Activated B cell treated with CpG ODN at 0.5 μM for 24 hours (primary cell): ENCODE measurements around the gene G0S2. TPM values are rescaled to one million over a fixed set of nuclear protein-coding genes. Genes with fewer than 3 reads are reported as not detected.

ENCODE experiments used
- ATAC-seq: fragments of 200-7000 bp; cut with Tn5 transposase; one replicate; pipeline ENCODE4 v1.10.0; 2021; ENCODE audit warnings: low read depth, mild to moderate bottlenecking, moderate library complexity
- CTCF ChIA-PET: fragments of 350-600 bp; sonication (Branson Sonifier 250); formaldehyde crosslinking; loops from one replicate; lab custom pipeline; 2021; ENCODE audit warnings: antibody characterized with exemption; lab: Charles Lee
- POLR2A ChIA-PET: fragments of 350-600 bp; sonication (Branson Sonifier 250); formaldehyde crosslinking; loops from one replicate; lab custom pipeline; 2021; ENCODE audit warnings: antibody characterized with exemption; lab: Charles Lee
- DNase-seq: peaks from one replicate; pipeline ENCODE4 v3.0.0; 2022
- H3K27ac Mint-ChIP-seq: one replicate; pipeline ENCODE4 v1.8.0; 2020; ENCODE audit warnings: mixed read lengths
- H3K27me3 Mint-ChIP-seq: one replicate; pipeline ENCODE4 v1.8.0; 2021; ENCODE audit warnings: mixed read lengths
- H3K36me3 Mint-ChIP-seq: one replicate; pipeline ENCODE4 v1.8.0; 2021; ENCODE audit warnings: low read depth, mixed read lengths
- H3K4me1 Mint-ChIP-seq: one replicate; pipeline ENCODE4 v1.8.0; 2021; ENCODE audit warnings: mixed read lengths
- H3K4me3 Mint-ChIP-seq: one replicate; pipeline ENCODE4 v1.8.0; 2020; ENCODE audit warnings: mild to moderate bottlenecking, mixed read lengths
- H3K9me3 Mint-ChIP-seq: one replicate; pipeline ENCODE4 v1.8.0; 2020; ENCODE audit warnings: mixed read lengths
- CTCF ChIP-seq: fragments of 200-600 bp; IDR thresholded peaks from one replicate; pipeline ENCODE4 v1.8.0; 2022; ENCODE audit warnings: antibody characterized with exemption, mild to moderate bottlenecking
- intact Hi-C: fragments of 100-400 bp; cut with micrococcal nuclease; formaldehyde crosslinking; loops from one replicate; pipeline ENCODE4 v1.15.1; 2024
- total RNA-seq: library from RNA; stranded (reverse); gene quantifications from 2 replicates; pipeline ENCODE4 v1.2.3, GENCODE V29; 2022

Gene G0S2
- total RNA-seq, 1 donor from 2014 or later, result 2.3 TPM

DNA sequence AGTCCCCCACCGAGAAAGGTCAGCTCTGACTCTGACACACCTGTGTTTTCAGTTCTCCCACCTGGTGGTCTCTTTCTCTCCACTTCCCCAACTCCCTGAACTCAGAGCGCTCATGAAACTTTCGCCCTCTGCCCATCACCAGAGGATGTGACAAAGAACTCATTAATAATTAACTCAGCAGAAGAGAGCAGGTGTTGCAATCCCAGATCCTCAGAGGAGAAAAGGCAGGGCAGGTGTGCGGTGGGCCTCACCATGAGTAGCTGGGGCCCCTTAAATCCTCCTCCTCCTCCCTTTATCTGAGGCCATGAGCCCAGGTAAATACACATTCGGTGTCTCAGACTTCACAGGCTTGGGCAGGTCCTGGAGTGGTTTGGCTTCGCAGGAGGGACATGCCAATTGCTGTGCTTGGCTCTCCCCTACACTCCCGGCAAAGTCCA, 21.3 kb upstream of the G0S2 start:
- ChIA-PET POLR2A (no interaction called here), CTCF (interaction anchor here (0.9 kb wide), 1 partner anchor 40 kb away, joined by 5 read pairs; no protein-coding TSS in a partner anchor)
- ATAC-seq (no peak), DNase-seq (no peak)
- intact Hi-C loops, result no loop called here
- no peak for TF ChIP-seq CTCF
- Mint-ChIP-seq H3K36me3 (no peaks in the 10 kb centered on the region), H3K9me3 (no peaks in the 10 kb centered on the region), H3K4me3 (no peak overlapping the region), H3K4me1 (no peaks in the 10 kb centered on the region), H3K27me3 (peaks cover 10% of the 10 kb centered on the region), H3K27ac (no peak overlapping the region)

- no peak for DNase-seq
- no peak overlapping the region for H3K27ac Mint-ChIP-seq
- intact Hi-C loops, result no loop called here
- ATAC-seq, result no peak
- peaks cover 9% of the 10 kb centered on the region for H3K4me1 Mint-ChIP-seq
- no peak for TF ChIP-seq CTCF
- CTCF ChIA-PET, result no interaction called here
- POLR2A ChIA-PET, result no interaction called here
- no peaks in the 10 kb centered on the region for H3K36me3 Mint-ChIP-seq
- no peaks in the 10 kb centered on the region for H3K9me3 Mint-ChIP-seq
- no peak overlapping the region for H3K4me3 Mint-ChIP-seq
- H3K27me3 Mint-ChIP-seq, result peaks cover 12% of the 10 kb centered on the region
These were observed 19.6 kb upstream of the G0S2 start for GRCh38 chr1:209655411-209656231.

DNA sequence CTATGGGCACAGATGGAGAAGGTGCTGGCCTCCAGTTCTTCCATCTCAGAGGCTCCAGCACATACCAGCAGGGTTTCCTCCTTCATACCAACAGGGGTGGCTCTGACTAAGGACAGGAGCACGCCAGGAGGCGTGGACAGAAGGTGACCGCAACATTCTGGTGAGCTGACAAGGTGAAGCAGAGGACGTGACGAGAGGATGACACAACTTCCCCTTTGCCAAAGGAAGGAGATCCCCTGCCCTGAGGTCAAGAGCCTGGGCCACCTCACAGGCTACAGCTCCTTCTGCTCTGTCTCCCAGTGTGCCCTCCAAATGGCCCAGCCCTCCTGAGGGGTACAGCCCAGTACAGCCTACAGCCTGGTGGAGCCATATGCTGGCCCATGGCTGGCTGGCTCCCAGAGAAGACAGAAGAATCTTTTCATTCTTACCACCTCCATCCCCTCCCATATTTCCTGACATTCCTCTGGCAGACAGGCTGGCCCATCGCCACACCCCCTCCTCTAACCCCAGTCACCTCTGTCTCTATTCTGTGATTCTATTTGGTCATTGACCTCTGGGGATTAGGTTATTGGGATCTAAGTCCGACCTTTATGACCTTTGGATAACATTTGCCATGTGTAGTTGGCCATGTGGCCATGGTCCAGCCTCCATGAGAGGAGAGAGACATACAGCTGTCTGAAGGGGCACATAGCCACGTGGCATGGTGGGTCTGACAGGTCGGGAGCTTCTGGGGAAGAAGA, 17.9 kb upstream of the G0S2 start:
- no peak for ATAC-seq
- H3K4me3 Mint-ChIP-seq, result no peak overlapping the region
- ChIA-PET POLR2A (no interaction called here), CTCF (no interaction called here)
- H3K27ac Mint-ChIP-seq, result no peak overlapping the region
- H3K9me3 Mint-ChIP-seq, result no peaks in the 10 kb centered on the region
- peaks cover 9% of the 10 kb centered on the region for H3K4me1 Mint-ChIP-seq
- H3K36me3 Mint-ChIP-seq, result no peaks in the 10 kb centered on the region
- DNase-seq, result no peak
- no peak for TF ChIP-seq CTCF
- intact Hi-C loops, result no loop called here
- H3K27me3 Mint-ChIP-seq, result peaks cover 16% of the 10 kb centered on the region

GRCh38 chr1:209657918-209658317, 17.3 kb upstream of the G0S2 start:
- CTCF ChIA-PET, result no interaction called here
- Mint-ChIP-seq H3K27ac (no peak overlapping the region), H3K4me1 (peaks cover 9% of the 10 kb centered on the region), H3K9me3 (no peaks in the 10 kb centered on the region), H3K36me3 (no peaks in the 10 kb centered on the region), H3K4me3 (no peak overlapping the region), H3K27me3 (peaks cover 16% of the 10 kb centered on the region)
- DNase-seq, result no peak
- intact Hi-C loops, result no loop called here
- POLR2A ChIA-PET, result no interaction called here
- ATAC-seq, result no peak
- no peak for TF ChIP-seq CTCF

GRCh38 chr1:209659909-209660308, 15.3 kb upstream of the G0S2 start:
- H3K36me3 Mint-ChIP-seq, result no peaks in the 10 kb centered on the region
- H3K4me3 Mint-ChIP-seq, result no peak overlapping the region
- TF ChIP-seq CTCF, result no peak
- ChIA-PET CTCF (no interaction called here), POLR2A (interaction anchor here (1.0 kb wide), 1 partner anchor 13 kb away, joined by 7 read pairs; no protein-coding TSS in a partner anchor)
- ATAC-seq (peak; percentile 14), DNase-seq (no peak)
- no peak overlapping the region for H3K27ac Mint-ChIP-seq
- peaks cover 13% of the 10 kb centered on the region for H3K27me3 Mint-ChIP-seq
- no peaks in the 10 kb centered on the region for H3K9me3 Mint-ChIP-seq
- intact Hi-C loops, result no loop called here
- peaks cover 9% of the 10 kb centered on the region for H3K4me1 Mint-ChIP-seq
